Effector memory CD8-positive, alpha-beta T cell (primary cell): ENCODE results near the gene LRIG3.

Experiments used
- ATAC-seq: fragments of 150-1000 bp; cut with Tn5 transposase; replicated peaks from 2 replicates; pipeline ENCODE4 v1.10.0; 2021; ENCODE audit warnings: mild to moderate bottlenecking, moderate library complexity
- DNase-seq, 3 experiments: peaks; one replicate each; pipeline ENCODE4 v3.0.0; 2021
- H3K27ac Mint-ChIP-seq, 2 donors: one replicate each; pipeline ENCODE4 v1.8.0; 2022; ENCODE audit warnings: mild to moderate bottlenecking in 2 of 2, mixed read lengths in 2 of 2, moderate library complexity in 2 of 2
- H3K27me3 Mint-ChIP-seq, 2 donors: one replicate each; pipeline ENCODE4 v1.8.0; 2022; ENCODE audit warnings: mixed read lengths in 2 of 2
- H3K36me3 Mint-ChIP-seq: one replicate; pipeline ENCODE4 v1.8.0; 2022; ENCODE audit warnings: mild to moderate bottlenecking, moderate library complexity, mixed read lengths; ENCODE audit not compliant: insufficient read depth
- H3K4me1 Mint-ChIP-seq, 2 donors: one replicate each; pipeline ENCODE4 v1.8.0; 2022; ENCODE audit warnings: low read depth in 2 of 2, mixed read lengths in 2 of 2
- H3K4me3 Mint-ChIP-seq, 2 donors: one replicate each; pipeline ENCODE4 v1.8.0; 2022; ENCODE audit warnings: mild to moderate bottlenecking in 2 of 2, mixed read lengths in 2 of 2, moderate library complexity in 2 of 2
- H3K9me3 Mint-ChIP-seq, 2 donors: one replicate each; pipeline ENCODE4 v1.8.0; 2022; ENCODE audit warnings: mixed read lengths in 2 of 2

Gene LRIG3

DNA sequence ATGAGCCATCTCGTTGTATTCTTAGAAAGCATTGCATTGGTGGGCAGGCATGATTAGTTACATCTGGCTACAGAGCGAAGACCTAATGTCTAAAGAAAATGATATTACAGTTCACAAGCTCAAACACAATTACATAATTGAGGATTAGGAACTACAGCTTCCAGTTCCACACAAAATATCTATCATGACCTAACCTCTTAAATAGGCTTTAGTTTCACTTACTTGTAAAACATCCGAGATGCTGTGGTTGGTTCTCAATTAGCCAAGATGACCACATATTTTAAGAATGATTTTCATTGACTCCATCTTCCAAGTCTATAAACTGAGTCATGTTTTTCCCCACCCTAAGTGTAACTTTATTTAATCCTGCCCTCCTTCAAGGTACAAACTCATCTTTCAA lies 69.5 kb downstream of the LRIG3 start:
- Mint-ChIP-seq H3K4me3 (no peak overlapping the region), H3K9me3 (peaks cover 5 to 24% of the 10 kb centered on the region in 2 donors), H3K4me1 (no peaks in the 10 kb centered on the region), H3K36me3 (no peaks in the 10 kb centered on the region), H3K27ac (no peak overlapping the region), H3K27me3 (no peaks in the 10 kb centered on the region)
- DNase-seq (no peak), ATAC-seq (no peak)

DNA sequence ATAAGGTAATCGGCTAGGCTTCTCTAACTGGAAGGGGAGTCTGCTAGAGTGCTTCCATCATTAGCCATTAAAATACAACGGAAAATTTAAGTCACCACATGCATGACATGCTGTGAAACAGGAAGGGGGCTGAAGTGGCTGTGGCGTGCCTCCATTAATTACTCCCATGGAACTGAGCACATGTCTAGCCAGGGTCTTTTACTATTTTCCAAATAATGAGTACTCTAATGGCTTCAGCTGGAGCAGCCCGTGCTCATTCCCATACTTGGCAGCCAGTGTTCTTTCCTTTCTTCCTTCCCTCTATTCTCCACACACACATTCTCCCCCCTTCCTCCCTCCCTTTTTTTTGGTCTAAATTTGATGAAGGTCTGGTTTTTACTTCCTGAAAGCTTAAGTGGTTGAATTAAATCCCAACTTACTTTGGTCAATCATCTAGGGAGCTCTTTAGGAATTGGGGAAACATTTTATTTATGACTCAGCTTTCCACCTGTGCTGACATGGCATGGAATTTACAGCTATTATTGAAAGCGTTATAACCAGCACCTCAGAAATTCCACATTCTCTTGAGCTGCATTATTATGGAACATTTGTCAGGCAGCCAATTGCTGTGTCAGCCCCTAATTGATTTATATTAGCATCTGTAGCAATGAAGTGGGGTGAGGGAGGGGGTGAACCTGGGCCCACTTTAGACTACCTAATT lies 72.3 kb downstream of the LRIG3 start:
- no peaks in the 10 kb centered on the region for H3K36me3 Mint-ChIP-seq
- H3K4me1 Mint-ChIP-seq, result no peaks in the 10 kb centered on the region
- ATAC-seq, result no peak
- no peak for DNase-seq
- H3K27ac Mint-ChIP-seq, result no peak overlapping the region
- H3K27me3 Mint-ChIP-seq, result no peaks in the 10 kb centered on the region
- peaks cover 2 to 18% of the 10 kb centered on the region in 2 donors for H3K9me3 Mint-ChIP-seq
- H3K4me3 Mint-ChIP-seq, result no peak overlapping the region

DNA sequence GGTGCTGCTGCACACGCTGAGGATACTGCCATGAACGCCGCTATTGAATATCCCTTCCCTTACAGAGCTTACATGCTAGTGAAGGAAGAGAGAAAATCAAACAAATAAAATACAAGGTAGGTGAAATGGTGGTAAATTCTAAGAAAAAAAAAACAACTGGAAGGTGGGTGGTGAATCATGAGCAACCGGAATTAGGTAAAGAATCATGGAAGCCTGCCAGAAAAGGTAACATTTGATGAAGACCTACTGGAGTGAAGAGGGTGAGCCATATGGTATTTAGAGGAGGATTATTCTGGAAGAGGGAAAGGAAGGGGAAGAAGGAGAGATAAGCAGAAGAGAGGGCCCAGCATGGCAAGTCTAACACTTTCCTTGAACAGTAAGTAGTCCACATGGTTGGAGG lies 76.1 kb downstream of the LRIG3 start:
- no peak overlapping the region for H3K4me3 Mint-ChIP-seq
- no peaks in the 10 kb centered on the region for H3K27me3 Mint-ChIP-seq
- ATAC-seq (no peak), DNase-seq (no peak)
- peaks cover 3 to 4% of the 10 kb centered on the region in 2 donors for H3K9me3 Mint-ChIP-seq
- H3K36me3 Mint-ChIP-seq, result no peaks in the 10 kb centered on the region
- H3K27ac Mint-ChIP-seq, result no peak overlapping the region
- H3K4me1 Mint-ChIP-seq, result no peaks in the 10 kb centered on the region

DNA sequence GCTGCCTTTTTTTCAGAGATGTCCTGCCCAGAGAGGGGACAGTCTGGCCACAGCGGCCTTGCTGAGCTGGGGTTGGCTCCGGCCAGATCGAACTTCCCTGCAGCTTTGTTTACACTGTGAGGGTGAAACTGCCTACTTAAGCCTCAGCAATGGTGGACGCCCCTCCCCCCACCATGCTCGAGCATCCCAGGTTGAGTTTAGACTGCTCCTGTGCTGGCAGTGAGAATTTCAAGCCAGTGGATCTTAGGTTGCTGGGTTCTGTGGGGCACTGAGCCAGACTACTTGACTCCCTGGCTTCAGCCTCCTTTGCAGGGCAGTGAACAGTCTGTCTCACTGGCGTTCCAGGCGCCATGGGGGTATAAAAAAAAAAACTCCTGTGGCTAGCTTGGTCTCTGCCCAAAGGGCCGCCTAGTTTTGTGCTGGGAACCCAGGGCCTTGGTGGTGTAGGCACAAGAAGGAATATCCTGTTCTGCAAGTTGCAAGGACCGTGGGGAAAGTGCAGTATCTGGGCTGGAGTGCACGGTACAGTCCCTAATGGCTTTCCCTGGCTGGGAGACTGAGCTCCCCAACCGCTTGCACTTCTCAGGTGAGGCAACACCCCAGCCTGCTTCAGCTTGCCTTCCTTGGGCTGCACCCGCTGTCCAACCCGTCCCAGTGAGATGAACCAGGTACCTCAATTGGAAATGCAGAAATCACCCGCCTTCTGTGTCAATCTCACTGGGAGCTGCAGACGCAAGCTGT lies 79.1 kb downstream of the LRIG3 start:
- Mint-ChIP-seq H3K36me3 (no peaks in the 10 kb centered on the region), H3K4me1 (no peaks in the 10 kb centered on the region), H3K27me3 (no peaks in the 10 kb centered on the region), H3K9me3 (peaks cover 4 to 25% of the 10 kb centered on the region in 2 donors), H3K4me3 (no peak overlapping the region), H3K27ac (no peak overlapping the region)
- ATAC-seq (no peak), DNase-seq (no peak)

DNA sequence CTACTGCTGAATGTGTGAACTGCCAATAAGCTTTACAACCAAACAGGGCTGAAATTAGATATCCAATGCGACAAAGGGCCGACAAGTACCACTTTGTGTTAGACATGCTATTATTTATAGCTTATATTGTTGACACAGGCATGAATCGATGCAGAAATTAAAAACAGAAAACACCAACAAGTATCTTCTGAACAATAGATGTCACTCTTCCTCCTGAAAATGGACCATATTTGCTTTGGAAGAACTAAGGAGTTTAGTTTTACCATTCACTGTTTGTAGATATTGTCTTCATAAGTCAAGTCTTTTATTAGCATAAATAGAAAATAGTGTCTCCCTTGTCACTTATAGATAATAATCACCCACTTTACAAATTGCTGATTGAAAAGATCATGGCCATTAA lies 86.5 kb downstream of the LRIG3 start:
- H3K36me3 Mint-ChIP-seq, result no peaks in the 10 kb centered on the region
- H3K27ac Mint-ChIP-seq, result no peak overlapping the region
- peaks cover 9 to 19% of the 10 kb centered on the region in 2 donors for H3K9me3 Mint-ChIP-seq
- H3K4me1 Mint-ChIP-seq, result no peaks in the 10 kb centered on the region
- H3K27me3 Mint-ChIP-seq, result no peaks in the 10 kb centered on the region
- H3K4me3 Mint-ChIP-seq, result no peak overlapping the region
- ATAC-seq (no peak), DNase-seq (no peak)

DNA sequence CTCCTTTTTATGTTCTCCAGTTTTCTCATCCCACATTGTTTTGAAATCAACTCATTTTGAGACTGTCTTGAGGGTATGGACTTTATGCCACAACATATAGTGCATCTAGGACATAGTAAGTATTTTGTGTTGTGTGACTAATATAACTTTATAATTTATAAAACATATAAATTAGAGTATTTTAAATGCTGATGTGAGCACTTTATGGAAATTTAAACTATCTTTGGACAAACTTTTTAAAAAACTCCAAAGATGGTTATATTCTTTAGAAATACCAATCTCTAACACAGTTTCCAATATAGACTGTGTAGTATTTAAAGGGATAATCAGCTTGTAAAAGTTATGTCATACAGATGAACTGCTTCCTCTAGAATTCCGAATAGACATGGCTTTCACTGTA lies 87.4 kb downstream of the LRIG3 start:
- no peak for ATAC-seq
- Mint-ChIP-seq H3K36me3 (no peaks in the 10 kb centered on the region), H3K27me3 (no peaks in the 10 kb centered on the region), H3K9me3 (peaks cover 11 to 18% of the 10 kb centered on the region in 2 donors), H3K4me3 (no peak overlapping the region), H3K4me1 (no peaks in the 10 kb centered on the region), H3K27ac (no peak overlapping the region)
- DNase-seq, result no peak
